H1 (cell line): ENCODE results near the gene RPL6. TPM values are rescaled to one million over a fixed set of nuclear protein-coding genes. Genes with fewer than 3 reads are reported as not detected.

Experiments used
- CEBPB ChIP-seq: IDR thresholded peaks from 2 replicates; pipeline ENCODE4 v1.6.1; 2012; ENCODE audit warnings: low read depth, low read length
- EGR1 ChIP-seq: IDR thresholded peaks from 2 replicates; pipeline ENCODE4 v1.6.1; 2011; ENCODE audit warnings: low read depth, low read length, borderline replicate concordance
- POLR2A ChIP-seq, 2 experiments: IDR thresholded peaks; 1 replicate in 1 of 2; 2 replicates in 1 of 2; pipeline ENCODE4 v1.6.1; 2011; ENCODE audit warnings: low read depth in 2 of 2, low read length in 2 of 2, mild to moderate bottlenecking in 2 of 2; ENCODE audit errors: control extremely low read depth in 1 of 2
- TAF1 ChIP-seq: IDR thresholded peaks from 2 replicates; pipeline ENCODE4 v1.6.1; 2011; ENCODE audit warnings: mild to moderate bottlenecking, low read depth, low read length
- polyA plus RNA-seq, 7 experiments: library from polyadenylated mRNA; depleted of rRNA in 3 of 7; stranded (reverse) in 5 of 7; unstranded in 2 of 7; fragments of >200 nt in 5 of 7; fragments of 200-250 nt in 2 of 7; gene quantifications; 1 replicate in 5 of 7; 2 replicates in 1 of 7; 4 replicates in 1 of 7; pipeline versions ENCODE4 v1.2.1 to v1.2.3, GENCODE V29; 2011 to 2013; ENCODE audit warnings: missing spikeins in 2 of 7, mixed read lengths in 2 of 7
- total RNA-seq: library from RNA; stranded (reverse); fragmentation: NEBNext Ultra II Directional; extraction: Animal tissue kit (Norgen Biotek cat#: 25700); gene quantifications from 2 replicates; pipeline ENCODE4 v1.2.1, GENCODE V29; 2021

Gene RPL6
- total and polyA plus RNA-seq, 2 of the 8 experiments (the other 6 are each of a cell fraction or from before 2014, with no cell fraction given) = 1,073 to 1,643 TPM

- TF ChIP-seq EGR1 = no peak
- TF ChIP-seq TAF1 = no peak
- no peak for TF ChIP-seq CEBPB
- no peak for TF ChIP-seq POLR2A (IDR thresholded peaks at IDR 0.05; ENCODE audit: control extremely low read depth in 1 of 2, low read depth in 2 of 2, low read length in 2 of 2)
- TF ChIP-seq, all 59 proteins: peak for 0
These were observed 26.5 kb downstream of the RPL6 start (continued) for GRCh38 chr12:112382866-112383265.
